Astrocyte of the cerebellum (primary cell): ENCODE results near the gene ADAM17.

Experiments
- DNase-seq: peaks from one replicate; pipeline ENCODE4 v3.0.0-alpha.2; 2011; ENCODE audit warnings: low read depth
- H3K4me3 ChIP-seq: 2 replicates; pipeline ENCODE4 v1.5.1; 2011; ENCODE audit warnings: mild to moderate bottlenecking, low read depth, low read length, moderate library complexity
- CTCF ChIP-seq: IDR thresholded peaks from 2 replicates; pipeline ENCODE4 v1.5.1; 2012; ENCODE audit warnings: low read length, low read depth, moderate library complexity, mild to moderate bottlenecking; ENCODE audit errors: missing control alignments
- in situ Hi-C: cut with HindIII; loops from 2 replicates; pipeline ENCODE4 v1.10.0; 2017; ENCODE audit warnings: low sequenced_read_pairs

Gene ADAM17

GRCh38 chr2:9582624-9583023, 27.0 kb upstream of the ADAM17 start:
- TF ChIP-seq CTCF: no peak
- in situ Hi-C loops: no loop called here
- no peak overlapping the region for H3K4me3 ChIP-seq
- no peak for DNase-seq

- in situ Hi-C loops: no loop called here
- H3K4me3 ChIP-seq: no peak overlapping the region
- no peak for DNase-seq
- TF ChIP-seq CTCF: no peak
Measured at GRCh38 chr2:9578467-9579235, 23.0 kb upstream of the ADAM17 start.

- in situ Hi-C loops: loop anchor here (5.0 kb wide), 1 partner anchor 53 kb away; no protein-coding TSS in a partner anchor
- TF ChIP-seq CTCF: no peak
- DNase-seq: no peak
- no peak overlapping the region for H3K4me3 ChIP-seq
Measured at GRCh38 chr2:9574331-9574730, 18.7 kb upstream of the ADAM17 start.

- in situ Hi-C loops: loop anchor here (5.0 kb wide), 1 partner anchor 53 kb away; no protein-coding TSS in a partner anchor
- no peak for TF ChIP-seq CTCF
- DNase-seq: no peak
Measured at GRCh38 chr2:9573840-9574239, 18.2 kb upstream of the ADAM17 start.

GRCh38 chr2:9573013-9573720, 17.5 kb upstream of the ADAM17 start:
- TF ChIP-seq CTCF: no peak
- no peak overlapping the region for H3K4me3 ChIP-seq
- DNase-seq: no peak
- in situ Hi-C loops: loop anchor here (5.0 kb wide), 1 partner anchor 54 kb away; no protein-coding TSS in a partner anchor

More at GRCh38 chr2:9573840-9574239, 18.2 kb upstream of the ADAM17 start:
- H3K4me3 ChIP-seq: no peak overlapping the region

- DNase-seq: no peak
- no peak overlapping the region for H3K4me3 ChIP-seq
- no peak for TF ChIP-seq CTCF
- in situ Hi-C loops: loop anchor here (5.0 kb wide), 1 partner anchor 57 kb away; no protein-coding TSS in a partner anchor
Measured at GRCh38 chr2:9570182-9571060, 14.8 kb upstream of the ADAM17 start.
